ENCODE results near the gene ATP6V0D1.

The ATP6V0D1 gene

DNA sequence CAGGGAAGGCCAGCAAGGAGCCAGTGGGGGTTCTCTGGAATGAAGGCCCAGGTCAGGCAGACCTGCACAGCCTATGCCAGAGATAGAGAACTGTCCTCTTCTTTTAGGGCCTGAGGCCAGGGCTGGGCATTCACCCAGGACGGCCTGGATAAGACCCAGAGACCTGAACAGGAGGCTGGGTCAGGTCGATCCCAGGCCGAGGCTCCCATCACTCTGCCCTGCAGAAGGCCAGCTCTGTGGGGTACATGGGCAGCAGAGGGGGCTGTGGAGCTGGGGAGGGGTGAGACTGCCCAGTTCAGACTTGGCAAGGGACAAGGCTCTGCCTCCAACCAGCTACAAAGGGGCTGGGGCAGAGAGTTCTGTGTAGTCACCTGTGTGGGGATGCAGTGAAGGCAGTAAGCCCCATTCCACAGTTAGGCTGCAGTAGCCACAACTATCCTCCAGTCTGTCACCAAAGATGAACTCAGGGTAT lies 35.5 kb downstream of the ATP6V0D1 start:
- DNase-seq (ENCODE audit: low spot score) = peak; percentile 48

DNA sequence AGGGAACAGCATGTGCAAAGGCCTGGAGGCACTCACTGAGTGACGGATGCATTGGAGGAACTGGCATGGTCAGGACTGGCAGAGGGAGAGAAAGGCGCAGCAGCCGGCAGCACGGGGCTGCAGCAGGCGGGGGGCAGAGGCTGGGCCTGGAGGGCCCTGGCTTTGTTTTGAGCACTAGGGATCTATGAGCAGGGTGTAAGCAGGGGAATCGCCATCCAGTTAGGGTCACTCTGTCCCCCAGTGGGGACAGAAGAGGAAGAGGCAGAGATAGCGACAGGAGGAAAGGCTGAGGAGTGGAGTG lies 35.9 kb downstream of the ATP6V0D1 start:
- DNase-seq (ENCODE audit: low spot score) = no peak

DNA sequence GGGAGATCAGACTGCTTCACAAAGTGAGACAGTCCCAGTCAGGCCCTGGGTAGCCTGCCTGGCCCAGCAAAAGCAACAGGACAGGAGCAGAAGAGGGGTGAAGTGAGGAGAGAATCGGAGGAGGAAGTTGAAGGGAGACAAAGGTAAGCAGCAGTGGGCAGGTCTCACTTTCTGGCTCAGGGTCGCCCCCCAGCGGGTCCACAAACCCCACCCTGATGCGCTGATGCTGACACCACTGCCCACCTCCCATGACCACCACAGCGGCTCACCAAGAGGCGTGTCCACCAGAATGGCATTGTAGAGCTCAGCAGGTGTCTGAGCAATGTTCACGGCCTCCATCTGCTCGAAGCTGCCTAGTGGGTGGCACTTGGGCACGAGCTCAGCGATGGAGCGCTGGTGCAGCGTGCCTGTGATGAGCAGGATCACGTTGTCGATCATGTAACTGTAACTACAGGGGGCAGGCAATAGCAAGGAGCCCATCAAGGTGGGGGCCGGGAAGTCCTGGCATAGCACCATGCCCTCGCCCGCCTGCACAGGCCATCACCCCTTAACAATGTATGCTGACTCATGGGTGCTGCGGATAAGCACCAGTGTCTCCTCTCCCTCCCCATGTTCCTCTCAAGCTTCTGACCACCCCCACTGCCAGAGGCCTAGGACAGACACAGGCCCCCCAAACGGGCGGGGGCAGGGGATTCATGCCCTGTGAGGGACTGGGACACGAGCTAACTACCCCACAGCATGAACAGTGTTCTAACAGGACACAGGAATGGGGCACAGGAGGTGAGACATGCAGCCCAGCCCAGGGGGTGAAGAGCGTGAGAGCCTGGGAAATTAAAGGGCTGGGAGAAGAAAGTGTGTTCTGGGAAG lies 36.5 kb downstream of the ATP6V0D1 start:
- DNase-seq (ENCODE audit: low spot score) = no peak

DNA sequence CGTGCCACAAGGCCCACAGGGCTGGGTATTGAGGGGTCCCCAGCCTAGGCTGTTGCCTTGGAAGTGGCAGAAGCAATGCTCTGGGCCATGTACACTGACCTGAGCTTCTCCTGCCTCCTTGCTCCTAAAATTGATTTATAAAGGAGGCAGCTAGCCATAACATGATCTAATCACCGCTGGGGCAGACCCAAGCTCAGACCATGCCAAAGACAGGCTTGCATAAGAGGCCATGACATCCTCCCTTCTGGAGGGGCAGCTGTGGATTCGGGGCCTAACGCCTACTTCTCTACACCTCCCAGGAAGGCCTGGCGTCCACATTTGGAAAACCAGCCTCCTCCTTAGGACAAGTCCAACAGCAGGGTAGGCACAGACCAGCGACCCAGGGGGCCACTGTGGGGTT lies 37.7 kb downstream of the ATP6V0D1 start:
- no peak for DNase-seq (ENCODE audit: low spot score)

DNA sequence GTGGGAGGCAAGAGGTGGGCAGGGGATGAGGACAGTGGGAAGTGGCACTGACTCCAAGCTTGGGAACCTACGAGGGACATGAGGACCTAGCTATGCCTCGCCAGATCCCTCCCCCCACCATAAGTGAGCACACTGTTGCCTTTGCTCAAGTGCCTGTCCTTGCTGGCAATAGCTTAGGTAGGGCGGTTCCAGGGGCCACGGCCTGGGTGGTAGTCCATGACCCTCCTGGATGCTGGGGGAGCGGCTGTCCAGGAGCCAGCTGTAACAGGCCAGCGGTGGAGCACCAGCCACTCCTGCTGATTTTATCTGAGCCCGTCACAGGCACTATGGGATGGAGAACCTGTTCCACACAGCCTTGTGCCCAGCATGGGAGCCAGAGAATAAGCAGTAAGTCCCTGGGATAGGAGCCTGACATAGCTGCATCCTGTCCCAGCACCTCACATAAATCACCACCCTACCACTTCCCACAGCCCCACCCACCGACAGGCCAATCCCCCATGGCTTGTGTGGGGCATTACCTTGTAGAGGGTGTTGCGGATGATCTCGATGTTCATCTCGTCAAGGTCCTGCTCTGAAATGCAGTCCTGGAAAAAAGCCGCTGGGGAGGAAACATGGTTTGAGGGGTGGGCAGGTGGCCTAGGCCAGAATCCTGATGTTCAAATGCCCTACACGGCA lies 38.2 kb downstream of the ATP6V0D1 start:
- no peak for DNase-seq (ENCODE audit: low spot score)

DNA sequence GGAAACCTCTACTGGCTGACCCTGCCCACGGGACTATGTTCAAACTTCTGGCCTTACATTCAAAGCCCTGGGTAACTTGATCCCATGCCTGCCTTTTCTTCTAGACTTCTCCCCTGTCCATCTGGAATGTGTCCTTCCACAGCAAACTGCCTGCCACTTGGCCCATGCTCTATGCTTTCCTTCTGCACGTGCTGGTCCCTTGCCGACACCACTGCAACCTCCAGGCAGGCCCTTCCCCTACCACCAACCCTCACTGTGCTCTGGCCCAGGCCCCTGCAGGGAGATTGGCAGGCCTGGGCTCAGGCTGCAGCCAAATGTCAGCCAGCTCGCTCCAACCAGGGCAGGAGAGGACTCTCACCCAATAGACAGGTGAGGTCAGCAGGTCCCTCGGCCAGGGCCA lies 39.0 kb downstream of the ATP6V0D1 start:
- DNase-seq (ENCODE audit: low spot score) = no peak

DNA sequence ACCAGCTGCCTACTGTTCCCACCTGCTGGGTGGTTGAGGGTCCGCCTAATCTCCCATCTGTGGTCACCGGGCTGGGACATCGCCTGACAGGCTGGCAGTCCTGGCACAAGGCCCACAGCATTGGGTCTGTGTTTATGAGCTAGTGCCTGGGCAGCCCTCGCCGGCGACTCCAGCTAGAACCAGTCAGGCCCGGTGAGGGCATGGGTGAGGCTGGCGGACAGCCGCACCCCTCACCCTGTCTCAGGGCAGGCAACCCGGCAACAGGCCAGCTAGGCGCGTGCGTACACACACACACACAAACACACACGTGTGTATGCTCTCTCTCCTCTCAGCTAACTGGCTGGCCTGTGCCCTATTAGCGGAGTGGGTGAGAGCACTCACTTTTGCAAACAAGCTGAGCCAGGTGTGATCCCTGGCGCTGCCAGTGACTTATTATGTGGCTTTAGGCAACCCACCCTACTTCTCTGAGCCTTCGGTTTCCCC lies 39.6 kb downstream of the ATP6V0D1 start:
- no peak for DNase-seq (ENCODE audit: low spot score)

DNA sequence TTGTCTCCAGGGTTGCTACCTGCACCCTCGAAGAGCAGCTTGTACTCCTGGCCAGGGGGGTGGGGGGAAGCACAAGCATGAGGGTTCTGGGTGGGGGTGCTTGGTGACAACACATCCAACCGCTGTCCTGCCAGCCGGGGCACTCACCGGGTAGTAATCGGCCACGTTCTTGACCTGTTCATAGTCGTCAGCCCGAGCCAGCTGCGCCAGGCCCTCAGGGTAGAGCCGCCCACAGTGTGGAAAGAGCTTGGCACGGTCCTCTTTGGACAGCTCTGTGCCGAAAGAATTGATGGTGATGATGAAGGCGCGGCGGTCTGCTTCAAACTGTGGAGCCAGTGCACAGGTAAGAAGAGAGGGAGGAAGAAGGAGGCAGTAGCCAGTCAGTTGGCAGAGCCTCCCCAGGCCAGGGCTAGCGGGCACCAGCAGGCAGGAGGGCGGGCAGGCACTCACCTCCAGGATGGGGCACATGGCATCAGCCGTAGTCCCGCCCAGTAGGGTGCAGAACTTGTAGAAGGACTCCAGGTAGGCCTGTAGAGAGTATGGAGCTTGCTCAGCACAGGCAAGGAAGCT lies 42.0 kb downstream of the ATP6V0D1 start:
- DNase-seq (ENCODE audit: low spot score) = no peak

DNA sequence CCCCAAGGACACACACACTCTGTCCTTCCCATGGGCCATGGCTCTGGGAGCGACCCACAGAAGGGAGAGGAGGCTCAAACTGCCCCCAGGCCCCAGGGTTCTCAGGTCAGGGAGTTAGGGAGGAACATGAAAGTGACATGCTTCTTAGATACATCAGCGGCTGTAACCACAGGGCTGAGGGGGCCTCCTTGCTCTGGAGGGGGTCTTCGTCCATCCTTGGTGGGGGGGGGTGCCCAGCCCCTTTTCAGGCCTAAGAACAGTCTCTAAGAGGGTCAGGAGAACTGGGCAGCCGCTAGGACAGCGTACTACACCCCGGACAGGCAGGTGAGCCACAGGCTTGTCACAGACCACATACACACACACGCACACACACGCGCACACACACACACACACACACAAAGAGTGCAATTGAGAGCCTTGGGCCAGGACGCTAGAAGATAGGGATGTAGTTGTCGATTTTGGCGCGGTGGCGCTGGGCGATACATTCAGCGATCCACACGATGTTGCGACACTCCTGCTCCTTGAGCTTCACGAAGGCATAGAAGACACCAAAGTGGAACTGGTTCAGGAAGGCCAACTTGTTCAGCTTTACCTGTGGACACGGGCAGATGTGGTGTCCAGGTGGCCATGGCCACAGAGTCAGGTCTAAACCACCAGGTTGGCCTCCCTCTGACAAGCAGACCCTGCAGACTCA lies 42.7 kb downstream of the ATP6V0D1 start:
- no peak for DNase-seq (ENCODE audit: low spot score)

DNA sequence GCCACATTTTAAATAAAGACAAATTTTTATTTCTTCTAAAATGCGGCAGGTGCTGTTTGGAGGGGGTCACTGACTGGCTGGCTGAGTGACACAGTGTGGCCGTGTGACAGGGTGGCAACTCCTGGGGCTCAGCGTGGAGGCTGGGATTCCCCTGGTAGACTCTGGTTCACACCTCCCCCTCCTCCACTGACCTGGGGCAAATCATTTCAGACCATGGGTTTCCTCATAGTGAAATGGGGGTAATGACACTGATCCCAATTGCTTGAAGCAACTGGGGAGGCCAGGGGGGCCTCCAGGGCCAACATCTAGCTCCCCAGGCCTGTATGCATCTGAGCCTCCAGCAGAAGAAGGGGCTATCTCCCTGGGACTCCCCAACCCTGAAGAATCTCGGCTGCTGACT lies 43.4 kb downstream of the ATP6V0D1 start:
- no peak for DNase-seq (ENCODE audit: low spot score)

DNA sequence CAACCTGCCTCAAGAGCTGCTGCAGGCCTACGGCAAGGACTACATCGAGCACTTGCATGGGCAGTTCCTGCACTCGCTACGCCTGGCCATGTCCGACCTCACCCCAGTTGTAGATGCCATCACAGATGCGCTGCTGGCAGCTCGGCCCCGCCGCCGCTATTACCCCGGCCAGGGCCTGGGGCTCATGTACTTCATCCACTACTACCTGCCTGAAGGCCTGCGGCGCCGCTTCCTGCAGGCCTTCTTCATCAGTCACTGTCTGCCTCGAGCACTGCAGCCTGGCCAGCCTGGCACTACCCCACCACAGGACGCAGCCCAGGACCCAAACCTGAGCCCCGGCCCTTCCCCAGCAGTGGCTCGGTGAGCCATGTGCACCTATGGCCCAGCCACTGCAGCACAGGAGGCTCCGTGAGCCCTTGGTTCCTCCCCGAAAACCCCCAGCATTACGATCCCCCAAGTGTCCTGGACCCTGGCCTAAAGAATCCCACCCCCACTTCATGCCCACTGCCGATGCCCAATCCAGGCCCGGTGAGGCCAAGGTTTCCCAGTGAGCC lies 44.2 kb downstream of the ATP6V0D1 start:
- no peak for DNase-seq (ENCODE audit: low spot score)

DNA sequence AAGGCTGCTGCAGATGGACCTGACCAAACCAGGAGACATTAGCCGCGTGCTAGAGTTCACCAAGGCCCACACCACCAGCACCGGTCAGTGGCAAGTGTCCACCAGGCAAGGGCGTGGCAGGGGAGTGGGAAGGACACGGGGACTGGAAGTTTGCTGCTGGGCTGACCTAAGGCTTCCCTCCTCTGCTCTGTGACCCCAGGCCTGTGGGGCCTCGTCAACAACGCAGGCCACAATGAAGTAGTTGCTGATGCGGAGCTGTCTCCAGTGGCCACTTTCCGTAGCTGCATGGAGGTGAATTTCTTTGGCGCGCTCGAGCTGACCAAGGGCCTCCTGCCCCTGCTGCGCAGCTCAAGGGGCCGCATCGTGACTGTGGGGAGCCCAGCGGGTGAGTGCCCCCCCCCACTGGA lies 45.2 kb downstream of the ATP6V0D1 start:
- DNase-seq (ENCODE audit: low spot score) = no peak

DNA sequence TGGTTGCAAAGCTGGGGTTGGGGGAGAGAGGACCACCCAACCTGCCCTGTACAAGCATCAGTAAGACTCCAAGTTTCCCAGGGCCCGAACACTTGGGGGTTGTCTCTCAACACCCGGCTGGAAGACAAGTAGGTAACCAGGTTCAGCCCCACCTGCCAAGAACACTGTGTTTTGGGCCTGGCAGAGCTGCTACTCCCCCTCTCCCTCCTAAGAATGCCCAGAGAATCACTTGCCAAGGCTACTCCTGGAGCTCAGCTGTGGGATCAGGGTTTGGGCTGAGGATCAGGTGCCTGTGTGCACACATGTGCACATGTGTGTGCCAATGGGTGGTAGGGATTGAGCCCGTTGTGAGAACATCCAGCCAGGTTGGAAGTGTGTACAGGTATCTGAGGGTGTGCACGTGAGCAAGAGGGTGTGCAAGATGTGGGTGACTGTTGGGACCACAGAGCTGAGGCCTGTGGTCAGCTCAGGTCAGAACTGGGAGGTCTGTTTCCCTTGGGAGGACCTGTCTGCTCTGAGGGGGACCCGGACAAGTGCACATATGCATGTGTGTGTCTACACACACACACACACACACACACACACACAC lies 47.7 kb downstream of the ATP6V0D1 start:
- DNase-seq (ENCODE audit: low spot score) = no peak

DNA sequence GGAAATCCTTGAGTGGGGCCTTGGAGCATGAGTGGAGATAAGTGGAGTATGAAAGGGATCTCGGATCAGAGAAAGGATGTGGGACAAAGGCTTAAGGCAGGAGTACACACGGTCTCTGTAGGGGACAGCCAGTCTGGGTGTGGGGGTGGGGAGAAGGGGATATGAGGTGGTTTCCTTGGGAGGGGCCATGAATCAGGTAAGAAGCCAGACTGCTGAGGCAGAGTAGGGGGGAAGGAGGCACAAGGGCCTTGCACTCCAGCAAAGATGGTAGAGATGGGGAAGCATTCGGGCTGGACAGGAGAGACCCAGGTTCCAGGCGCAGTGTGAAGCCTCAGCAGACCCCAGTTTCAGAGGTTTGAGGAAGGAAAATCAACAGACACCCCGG lies 48.5 kb downstream of the ATP6V0D1 start:
- DNase-seq (ENCODE audit: low spot score) = no peak

DNA sequence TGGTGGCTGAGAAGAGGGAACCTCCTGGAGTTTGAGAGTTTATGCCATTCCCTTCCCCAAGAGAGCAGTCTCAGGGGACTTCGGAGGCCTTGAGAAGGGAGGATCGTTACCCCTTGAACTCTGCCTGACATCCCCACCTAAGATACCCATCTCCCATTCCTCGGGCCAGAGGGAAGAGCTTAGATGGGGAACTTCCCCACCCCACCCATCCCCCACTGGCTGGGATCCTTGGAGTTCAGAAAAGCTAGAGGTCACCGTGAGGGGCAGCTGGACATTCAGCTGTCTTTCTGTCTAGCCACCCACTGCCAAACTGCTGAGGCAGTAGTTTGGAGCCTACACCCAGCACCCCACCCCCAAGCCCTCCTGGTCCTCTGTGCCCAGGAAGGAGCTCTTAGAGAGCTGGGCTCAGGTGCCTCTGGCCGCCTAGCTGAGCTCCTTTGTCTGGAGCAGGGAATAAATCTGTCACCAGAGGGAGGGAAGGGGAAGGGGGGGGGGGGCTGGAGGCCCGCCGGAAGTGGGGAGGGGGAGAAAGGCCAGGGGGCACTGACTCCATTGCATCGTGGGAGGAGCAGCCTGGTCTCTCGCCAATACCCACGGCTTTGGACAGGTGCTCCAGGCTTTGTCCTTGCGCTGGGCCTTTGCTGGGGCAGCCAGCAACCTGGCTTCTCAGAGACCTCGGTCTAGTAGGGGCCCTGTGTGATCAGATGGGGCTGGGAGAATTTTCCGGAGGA lies 49.0 kb downstream of the ATP6V0D1 start:
- no peak for DNase-seq (ENCODE audit: low spot score)

DNA sequence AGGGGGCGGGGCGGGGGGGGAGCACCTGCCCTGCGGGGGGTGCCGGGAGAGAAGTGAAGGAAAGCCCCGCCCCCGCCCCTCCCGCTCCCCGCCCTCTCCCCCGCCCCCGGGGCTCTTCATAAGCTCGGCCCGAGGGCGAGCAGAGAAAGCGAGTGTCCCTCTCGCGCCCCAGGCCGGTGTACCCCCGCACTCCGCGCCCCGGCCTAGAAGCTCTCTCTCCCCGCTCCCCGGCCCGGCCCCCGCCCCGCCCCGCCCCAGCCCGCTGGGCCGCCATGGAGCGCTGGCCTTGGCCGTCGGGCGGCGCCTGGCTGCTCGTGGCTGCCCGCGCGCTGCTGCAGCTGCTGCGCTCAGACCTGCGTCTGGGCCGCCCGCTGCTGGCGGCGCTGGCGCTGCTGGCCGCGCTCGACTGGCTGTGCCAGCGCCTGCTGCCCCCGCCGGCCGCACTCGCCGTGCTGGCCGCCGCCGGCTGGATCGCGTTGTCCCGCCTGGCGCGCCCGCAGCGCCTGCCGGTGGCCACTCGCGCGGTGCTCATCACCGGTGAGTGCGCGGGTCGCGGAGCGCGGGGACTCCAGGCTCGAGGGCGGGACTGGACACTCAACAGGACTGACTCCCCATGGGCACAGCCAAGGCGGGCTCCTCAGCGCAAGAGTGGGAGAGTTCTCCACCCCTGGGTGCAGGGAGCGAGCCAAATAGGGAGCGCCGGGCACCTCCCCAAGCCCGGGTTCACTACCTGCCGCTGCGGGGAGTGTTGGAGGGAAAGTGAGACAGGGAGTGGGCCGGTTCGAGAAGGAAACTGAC lies 49.8 kb downstream of the ATP6V0D1 start, which contains the start of gene HSD11B2:
Gene HSD11B2, plus strand, starts transcription at position 145 of the 798 bp plus-strand sequence. Its CDS starts 128 bp downstream, at position 273.
- peak; percentile 86 for DNase-seq (ENCODE audit: low spot score)

DNA sequence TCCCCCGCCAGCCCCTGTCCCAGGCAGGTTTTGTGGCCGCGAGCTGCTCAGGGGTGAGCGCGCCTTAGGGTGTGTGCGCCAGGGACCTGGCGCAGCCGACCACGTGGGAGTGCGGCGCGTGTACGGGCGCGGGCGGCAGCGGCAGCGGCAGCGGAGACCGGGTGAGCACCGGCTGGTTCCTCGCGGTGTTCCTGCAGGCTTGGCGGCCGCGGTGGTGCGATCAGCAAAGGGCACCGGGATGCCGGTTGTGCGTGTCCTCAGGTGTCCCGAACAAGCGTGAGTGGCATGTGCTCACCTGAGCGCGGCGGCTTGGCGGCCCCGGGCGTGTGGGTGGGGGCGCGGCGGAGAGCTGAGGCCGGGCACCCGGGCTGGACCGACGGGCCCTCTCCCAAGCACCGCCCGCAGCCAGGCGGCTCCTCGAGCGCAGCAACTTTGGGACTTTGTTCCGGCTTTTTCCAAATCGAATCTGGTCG lies 50.4 kb downstream of the ATP6V0D1 start:
- DNase-seq (ENCODE audit: low spot score) = no peak

DNA sequence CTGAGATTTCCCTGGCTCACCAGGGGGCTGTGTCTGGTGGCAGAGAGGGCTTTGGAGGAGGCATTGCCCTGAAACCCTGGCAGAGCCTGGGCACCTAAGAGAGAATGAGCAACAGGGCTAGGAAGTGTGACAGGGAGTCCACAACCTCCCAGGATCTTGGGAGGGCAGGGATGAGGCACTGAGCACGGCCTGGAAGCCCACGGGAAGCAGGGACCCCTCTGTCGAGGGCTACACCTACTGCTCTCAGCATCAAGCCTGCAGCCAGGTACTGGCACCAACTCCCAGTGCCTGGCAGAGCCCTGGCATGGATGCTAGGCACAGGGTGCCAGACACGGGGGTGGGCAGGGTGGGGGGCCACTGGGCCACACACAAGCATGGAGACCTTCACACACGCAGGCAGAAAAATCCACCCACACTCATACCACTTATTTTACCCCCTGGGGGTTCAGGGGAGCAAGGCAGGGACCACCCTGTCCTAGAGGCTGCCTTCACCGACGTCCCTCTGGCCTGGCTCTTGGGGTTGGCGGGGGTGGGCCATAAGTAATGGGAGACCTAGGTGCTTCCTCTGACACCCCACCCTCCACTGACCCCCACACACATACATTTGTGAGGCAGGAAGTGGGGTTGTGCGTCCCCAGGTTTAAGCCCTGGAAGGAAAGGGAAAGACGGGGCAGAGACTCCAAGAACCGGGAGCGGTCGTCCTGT lies 51.0 kb downstream of the ATP6V0D1 start:
- DNase-seq (ENCODE audit: low spot score) = no peak

DNA sequence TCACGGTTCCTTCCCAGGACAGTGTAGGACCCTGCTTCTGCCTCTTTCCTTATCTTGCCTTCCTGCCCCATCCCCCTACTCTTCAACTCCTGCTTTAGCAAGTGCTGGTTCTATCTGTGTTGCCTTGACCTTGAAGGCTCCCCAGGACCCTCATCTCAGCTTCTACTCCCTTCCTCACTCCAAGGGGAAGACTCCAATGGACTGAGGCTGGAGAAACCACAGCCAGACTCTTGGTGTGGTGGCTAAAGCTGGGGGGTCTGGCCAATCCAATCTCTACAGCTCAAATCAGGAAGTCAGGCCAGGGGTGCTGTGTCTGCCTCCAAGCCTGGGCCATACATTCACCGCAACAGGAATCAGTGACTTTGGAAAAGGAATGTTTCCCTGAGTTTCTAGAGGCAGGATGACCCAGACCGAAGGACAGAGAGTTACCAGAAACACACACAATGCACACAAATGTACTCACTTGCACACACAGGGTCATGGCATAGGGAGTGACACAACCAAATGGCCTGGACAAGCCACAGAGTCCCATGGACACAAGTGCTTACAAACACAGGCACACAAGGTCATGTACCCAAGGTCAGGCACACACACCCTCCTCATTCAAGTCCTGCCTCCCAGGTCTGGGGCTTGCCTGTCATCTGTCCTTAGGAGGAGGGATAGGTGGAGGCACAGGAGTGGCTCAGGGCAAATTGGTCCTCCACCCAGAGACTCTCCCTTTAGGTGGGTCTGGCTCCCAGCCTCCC lies 51.7 kb downstream of the ATP6V0D1 start:
- no peak for DNase-seq (ENCODE audit: low spot score)

Data from HuH-7.5 (cell line).